K562 (cell line): Measurements from ENCODE around the gene CFAP53. TPM values are rescaled to one million over a fixed set of nuclear protein-coding genes. Genes with fewer than 3 reads are reported as not detected.

Experiments
- ATF7 ChIP-seq: fragments of 450-650 bp; IDR thresholded peaks from 2 replicates; pipeline ENCODE4 v1.7.1; 2014; ENCODE audit warnings: mild to moderate bottlenecking, moderate library complexity
- HMGN3 ChIP-seq: IDR thresholded peaks from 2 replicates; pipeline ENCODE4 v1.6.1; 2011; ENCODE audit warnings: borderline replicate concordance, low read depth, mild to moderate bottlenecking, mixed read lengths, low read length; ENCODE audit not compliant: insufficient read length; ENCODE audit errors: extremely low read depth
- HNRNPLL ChIP-seq: fragments of 200-400 bp; formaldehyde crosslinking; IDR thresholded peaks from 2 replicates; pipeline ENCODE4 v1.6.1; 2017; ENCODE audit warnings: low read length, low read depth, mild to moderate bottlenecking; ENCODE audit not compliant: poor library complexity, severe bottlenecking
- IRF2 ChIP-seq: sonication (generic); formaldehyde crosslinking; IDR thresholded peaks from 2 replicates; pipeline ENCODE4 v1.8.1; 2022; ENCODE audit warnings: mild to moderate bottlenecking, missing genetic modification reagents
- LCOR ChIP-seq: sonication (generic); formaldehyde crosslinking; IDR thresholded peaks from 2 replicates; pipeline ENCODE4 v1.8.0; 2022; ENCODE audit warnings: mild to moderate bottlenecking, missing genetic modification reagents
- RBFOX2 ChIP-seq: fragments of 200-400 bp; formaldehyde crosslinking; IDR thresholded peaks from 2 replicates; pipeline ENCODE4 v1.6.1; 2017; ENCODE audit warnings: low read depth, mild to moderate bottlenecking, low read length, moderate library complexity
- RHOXF2B ChIP-seq: fragments of 250-450 bp; sonication (Bioruptor Pico); conservative IDR thresholded peaks from 2 replicates; pipeline ENCODE4 v1.5.1; 2021
- TBP ChIP-seq: optimal IDR thresholded peaks from 2 replicates; pipeline ENCODE3; 2011; ENCODE audit warnings: low read depth, low read length, improper control_type of control experiment
- ZNF146 ChIP-seq: IDR thresholded peaks from one replicate; pipeline ENCODE4 v1.6.1; 2018; ENCODE audit warnings: missing compliant biosample characterization; ENCODE audit not compliant: unreplicated experiment
- polyA plus RNA-seq, 8 experiments: library from polyadenylated mRNA; depleted of rRNA in 4 of 8; stranded (reverse) in 5 of 8; unstranded in 3 of 8; fragments of >200 nt; fragmentation: Nextera tagmentation in 2 of 8; fragmentation: Illumina TruSeq in 1 of 8; extraction: Ambion mirVana in 2 of 8; extraction: Trizol in 1 of 8; gene quantifications; 2 replicates each; pipeline versions ENCODE4 v1.2.1 to v1.2.3, GENCODE V29; 2011 to 2014; ENCODE audit warnings: inconsistent platforms in 1 of 8, missing spikeins in 1 of 8
- total RNA-seq, 7 experiments: library from RNA; depleted of rRNA in 6 of 7; stranded (reverse); fragments of >200 nt in 6 of 7; fragmentation: Illumina TruSeq in 2 of 7; extraction: Trizol in 2 of 7; gene quantifications; 2 replicates each; pipeline versions ENCODE4 v1.2.1 to v1.2.3, GENCODE V29; 2011 to 2021; ENCODE audit warnings: low replicate concordance in 1 of 7
- TF ChIP-seq, protein P1 (sequence below): fragments of 200-800 bp; sonication (Bioruptor generic); IDR thresholded peaks from 2 replicates; pipeline ENCODE4 v1.6.1; 2017; ENCODE audit warnings: missing genetic modification characterization, missing compliant biosample characterization
- TF ChIP-seq, protein P2 (sequence below): fragments of 450-650 bp; IDR thresholded peaks from 2 replicates; pipeline ENCODE4 v1.7.1; 2018; ENCODE audit warnings: mild to moderate bottlenecking, low read depth; ENCODE audit not compliant: partially characterized antibody
- TF ChIP-seq, protein P3 (sequence below), 2 experiments: fragments of 450-650 bp; IDR thresholded peaks; 2 replicates each; pipeline ENCODE4 v1.6.1; 2016
- TF ChIP-seq, protein P4 (sequence below): sonication (generic); formaldehyde crosslinking; IDR thresholded peaks from 2 replicates; pipeline ENCODE4 v1.8.0; 2022; ENCODE audit warnings: missing genetic modification reagents, mild to moderate bottlenecking, moderate library complexity, borderline replicate concordance
- TF ChIP-seq, protein P5 (sequence below), 2 experiments: fragments of 200-800 bp in 1 of 2; sonication (Bioruptor generic) in 1 of 2; sonication (generic) in 1 of 2; formaldehyde crosslinking in 1 of 2; IDR thresholded peaks in 1 of 2; conservative IDR thresholded peaks in 1 of 2; 2 replicates each; pipeline versions ENCODE4 v1.5.0 to v1.6.1; 2016 to 2020; ENCODE audit warnings: missing compliant biosample characterization in 1 of 2, missing genetic modification characterization in 1 of 2, missing genetic modification reagents in 1 of 2
- TF ChIP-seq, protein P6 (sequence below): sonication (generic); formaldehyde crosslinking; IDR thresholded peaks from 2 replicates; pipeline ENCODE4 v1.8.1; 2023; ENCODE audit warnings: mild to moderate bottlenecking, missing genetic modification reagents

Gene CFAP53
- total and polyA plus RNA-seq, 9 of the 15 experiments (the other 6 are each of a cell fraction or from before 2014, with no cell fraction given), result 0.21 to 1.9 (median 1.2) TPM

DNA sequence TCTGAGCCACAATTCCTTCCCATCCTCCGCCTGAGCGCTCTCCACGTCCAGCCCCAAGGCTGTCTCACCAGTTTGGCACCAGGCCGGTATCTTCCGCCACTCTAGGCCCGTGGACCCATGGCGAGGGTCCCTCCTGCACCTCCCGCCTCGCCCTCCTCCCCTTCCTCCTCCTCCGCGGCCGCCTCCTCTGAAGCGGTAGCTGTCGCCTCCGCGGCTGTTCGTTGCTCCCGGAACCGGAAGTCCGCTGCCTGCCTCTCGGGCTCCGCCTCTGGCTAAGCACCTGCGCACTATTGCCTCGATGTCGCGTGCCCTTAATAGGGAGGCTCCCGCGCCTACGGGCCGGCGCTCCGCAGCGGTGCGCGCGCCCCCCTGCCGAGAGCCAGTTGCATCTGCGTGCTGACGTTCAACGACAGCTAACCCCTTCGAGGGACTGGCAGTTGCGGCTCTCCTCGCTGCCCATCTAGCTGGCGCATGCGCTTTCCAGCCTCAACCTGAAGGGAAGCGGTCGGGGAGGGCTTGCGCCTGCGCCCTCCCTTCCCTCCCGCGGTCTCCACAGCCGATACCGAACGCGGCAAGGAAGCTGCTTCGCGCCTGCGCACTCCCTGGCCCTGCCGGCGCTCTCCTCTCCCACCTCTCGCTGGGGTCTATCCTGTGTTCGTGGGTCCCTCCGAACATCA lies 15.1 kb upstream of the CFAP53 start, which contains the start of gene MBD1 (continued):
- TF ChIP-seq, protein P1, sequence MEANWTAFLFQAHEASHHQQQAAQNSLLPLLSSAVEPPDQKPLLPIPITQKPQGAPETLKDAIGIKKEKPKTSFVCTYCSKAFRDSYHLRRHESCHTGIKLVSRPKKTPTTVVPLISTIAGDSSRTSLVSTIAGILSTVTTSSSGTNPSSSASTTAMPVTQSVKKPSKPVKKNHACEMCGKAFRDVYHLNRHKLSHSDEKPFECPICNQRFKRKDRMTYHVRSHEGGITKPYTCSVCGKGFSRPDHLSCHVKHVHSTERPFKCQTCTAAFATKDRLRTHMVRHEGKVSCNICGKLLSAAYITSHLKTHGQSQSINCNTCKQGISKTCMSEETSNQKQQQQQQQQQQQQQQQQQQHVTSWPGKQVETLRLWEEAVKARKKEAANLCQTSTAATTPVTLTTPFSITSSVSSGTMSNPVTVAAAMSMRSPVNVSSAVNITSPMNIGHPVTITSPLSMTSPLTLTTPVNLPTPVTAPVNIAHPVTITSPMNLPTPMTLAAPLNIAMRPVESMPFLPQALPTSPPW, result peak; percentile 65; the same call in 1 of the 2 replicates
- TF ChIP-seq ZNF146 (CRISPR knock-in tag), result no peak
- TF ChIP-seq, protein P2, sequence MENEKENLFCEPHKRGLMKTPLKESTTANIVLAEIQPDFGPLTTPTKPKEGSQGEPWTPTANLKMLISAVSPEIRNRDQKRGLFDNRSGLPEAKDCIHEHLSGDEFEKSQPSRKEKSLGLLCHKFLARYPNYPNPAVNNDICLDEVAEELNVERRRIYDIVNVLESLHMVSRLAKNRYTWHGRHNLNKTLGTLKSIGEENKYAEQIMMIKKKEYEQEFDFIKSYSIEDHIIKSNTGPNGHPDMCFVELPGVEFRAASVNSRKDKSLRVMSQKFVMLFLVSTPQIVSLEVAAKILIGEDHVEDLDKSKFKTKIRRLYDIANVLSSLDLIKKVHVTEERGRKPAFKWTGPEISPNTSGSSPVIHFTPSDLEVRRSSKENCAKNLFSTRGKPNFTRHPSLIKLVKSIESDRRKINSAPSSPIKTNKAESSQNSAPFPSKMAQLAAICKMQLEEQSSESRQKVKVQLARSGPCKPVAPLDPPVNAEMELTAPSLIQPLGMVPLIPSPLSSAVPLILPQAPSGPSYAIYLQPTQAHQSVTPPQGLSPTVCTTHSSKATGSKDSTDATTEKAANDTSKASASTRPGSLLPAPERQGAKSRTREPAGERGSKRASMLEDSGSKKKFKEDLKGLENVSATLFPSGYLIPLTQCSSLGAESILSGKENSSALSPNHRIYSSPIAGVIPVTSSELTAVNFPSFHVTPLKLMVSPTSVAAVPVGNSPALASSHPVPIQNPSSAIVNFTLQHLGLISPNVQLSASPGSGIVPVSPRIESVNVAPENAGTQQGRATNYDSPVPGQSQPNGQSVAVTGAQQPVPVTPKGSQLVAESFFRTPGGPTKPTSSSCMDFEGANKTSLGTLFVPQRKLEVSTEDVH, result peak; percentile 54
- peak; percentile 73 for TF ChIP-seq HNRNPLL
- TF ChIP-seq, protein P3, sequence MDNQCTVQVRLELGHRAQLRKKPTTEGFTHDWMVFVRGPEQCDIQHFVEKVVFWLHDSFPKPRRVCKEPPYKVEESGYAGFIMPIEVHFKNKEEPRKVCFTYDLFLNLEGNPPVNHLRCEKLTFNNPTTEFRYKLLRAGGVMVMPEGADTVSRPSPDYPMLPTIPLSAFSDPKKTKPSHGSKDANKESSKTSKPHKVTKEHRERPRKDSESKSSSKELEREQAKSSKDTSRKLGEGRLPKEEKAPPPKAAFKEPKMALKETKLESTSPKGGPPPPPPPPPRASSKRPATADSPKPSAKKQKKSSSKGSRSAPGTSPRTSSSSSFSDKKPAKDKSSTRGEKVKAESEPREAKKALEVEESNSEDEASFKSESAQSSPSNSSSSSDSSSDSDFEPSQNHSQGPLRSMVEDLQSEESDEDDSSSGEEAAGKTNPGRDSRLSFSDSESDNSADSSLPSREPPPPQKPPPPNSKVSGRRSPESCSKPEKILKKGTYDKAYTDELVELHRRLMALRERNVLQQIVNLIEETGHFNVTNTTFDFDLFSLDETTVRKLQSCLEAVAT (IDR thresholded peaks at IDR 0.05), result 0 out of 4 replicates have a peak, but pooled peaks of 1 of the 2 experiments have one; percentile 13
- TF ChIP-seq IRF2 (CRISPR knock-in tag), result no peak
- TF ChIP-seq, protein P4, sequence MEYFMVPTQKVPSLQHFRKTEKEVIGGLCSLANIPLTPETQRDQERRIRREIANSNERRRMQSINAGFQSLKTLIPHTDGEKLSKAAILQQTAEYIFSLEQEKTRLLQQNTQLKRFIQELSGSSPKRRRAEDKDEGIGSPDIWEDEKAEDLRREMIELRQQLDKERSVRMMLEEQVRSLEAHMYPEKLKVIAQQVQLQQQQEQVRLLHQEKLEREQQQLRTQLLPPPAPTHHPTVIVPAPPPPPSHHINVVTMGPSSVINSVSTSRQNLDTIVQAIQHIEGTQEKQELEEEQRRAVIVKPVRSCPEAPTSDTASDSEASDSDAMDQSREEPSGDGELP (CRISPR knock-in tag), result peak; percentile 77
- no peak for TF ChIP-seq RHOXF2B (CRISPR knock-in tag)
- TF ChIP-seq, protein P5, sequence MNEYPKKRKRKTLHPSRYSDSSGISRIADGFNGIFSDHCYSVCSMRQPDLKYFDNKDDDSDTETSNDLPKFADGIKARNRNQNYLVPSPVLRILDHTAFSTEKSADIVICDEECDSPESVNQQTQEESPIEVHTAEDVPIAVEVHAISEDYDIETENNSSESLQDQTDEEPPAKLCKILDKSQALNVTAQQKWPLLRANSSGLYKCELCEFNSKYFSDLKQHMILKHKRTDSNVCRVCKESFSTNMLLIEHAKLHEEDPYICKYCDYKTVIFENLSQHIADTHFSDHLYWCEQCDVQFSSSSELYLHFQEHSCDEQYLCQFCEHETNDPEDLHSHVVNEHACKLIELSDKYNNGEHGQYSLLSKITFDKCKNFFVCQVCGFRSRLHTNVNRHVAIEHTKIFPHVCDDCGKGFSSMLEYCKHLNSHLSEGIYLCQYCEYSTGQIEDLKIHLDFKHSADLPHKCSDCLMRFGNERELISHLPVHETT (CRISPR knock-in tag; conservative IDR thresholded peaks at IDR 0.05 in 1 of 2, IDR thresholded peaks at IDR 0.05 in 1 of 2), result peak in 1 of 2 experiments; percentile 71; a peak in 2 of 4 replicates
- peak; percentile 59; the same call in 1 of the 2 replicates for TF ChIP-seq LCOR (CRISPR knock-in tag)
- peak; percentile 66 for TF ChIP-seq ATF7
- TF ChIP-seq RBFOX2, result peak; percentile 95
- peak; percentile 51 for TF ChIP-seq TBP
- TF ChIP-seq, protein P6, sequence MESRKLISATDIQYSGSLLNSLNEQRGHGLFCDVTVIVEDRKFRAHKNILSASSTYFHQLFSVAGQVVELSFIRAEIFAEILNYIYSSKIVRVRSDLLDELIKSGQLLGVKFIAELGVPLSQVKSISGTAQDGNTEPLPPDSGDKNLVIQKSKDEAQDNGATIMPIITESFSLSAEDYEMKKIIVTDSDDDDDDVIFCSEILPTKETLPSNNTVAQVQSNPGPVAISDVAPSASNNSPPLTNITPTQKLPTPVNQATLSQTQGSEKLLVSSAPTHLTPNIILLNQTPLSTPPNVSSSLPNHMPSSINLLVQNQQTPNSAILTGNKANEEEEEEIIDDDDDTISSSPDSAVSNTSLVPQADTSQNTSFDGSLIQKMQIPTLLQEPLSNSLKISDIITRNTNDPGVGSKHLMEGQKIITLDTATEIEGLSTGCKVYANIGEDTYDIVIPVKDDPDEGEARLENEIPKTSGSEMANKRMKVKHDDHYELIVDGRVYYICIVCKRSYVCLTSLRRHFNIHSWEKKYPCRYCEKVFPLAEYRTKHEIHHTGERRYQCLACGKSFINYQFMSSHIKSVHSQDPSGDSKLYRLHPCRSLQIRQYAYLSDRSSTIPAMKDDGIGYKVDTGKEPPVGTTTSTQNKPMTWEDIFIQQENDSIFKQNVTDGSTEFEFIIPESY (CRISPR knock-in tag), result no peak
- peak; percentile 84 for TF ChIP-seq HMGN3
